Measurements from ENCODE around the gene DOCK10.

DOCK10 gene

DNA sequence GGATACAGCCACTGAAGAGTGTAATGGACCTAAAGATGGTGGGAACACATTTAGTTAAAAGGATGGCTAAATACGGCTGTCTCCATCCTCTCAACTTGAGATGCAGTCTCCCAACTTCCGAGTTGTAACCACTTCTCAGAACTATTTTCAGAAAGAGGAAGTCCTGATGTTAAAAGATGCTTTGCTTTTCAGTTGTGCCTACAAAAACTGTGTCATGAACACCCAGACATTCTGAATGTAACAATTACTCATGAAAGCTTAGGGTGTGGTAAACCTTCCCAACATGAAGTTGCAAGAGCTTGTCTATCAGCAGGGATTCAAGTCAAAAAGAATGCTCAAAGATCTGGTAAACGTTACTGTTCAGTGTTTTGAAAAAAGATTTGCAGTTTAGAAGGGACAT, 147.9 kb downstream of the DOCK10 start (continued):
- TF ChIP-seq, protein P1, sequence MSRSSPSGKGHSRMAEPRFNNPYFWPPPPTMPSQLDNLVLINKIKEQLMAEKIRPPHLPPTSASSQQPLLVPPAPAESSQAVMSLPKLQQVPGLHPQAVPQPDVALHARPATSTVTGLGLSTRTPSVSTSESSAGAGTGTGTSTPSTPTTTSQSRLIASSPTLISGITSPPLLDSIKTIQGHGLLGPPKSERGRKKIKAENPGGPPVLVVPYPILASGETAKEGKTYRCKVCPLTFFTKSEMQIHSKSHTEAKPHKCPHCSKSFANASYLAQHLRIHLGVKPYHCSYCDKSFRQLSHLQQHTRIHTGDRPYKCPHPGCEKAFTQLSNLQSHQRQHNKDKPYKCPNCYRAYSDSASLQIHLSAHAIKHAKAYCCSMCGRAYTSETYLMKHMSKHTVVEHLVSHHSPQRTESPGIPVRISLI (tag by site-specific recombination; IDR thresholded peaks at IDR 0.05), result no peak
- TF ChIP-seq, protein P2, sequence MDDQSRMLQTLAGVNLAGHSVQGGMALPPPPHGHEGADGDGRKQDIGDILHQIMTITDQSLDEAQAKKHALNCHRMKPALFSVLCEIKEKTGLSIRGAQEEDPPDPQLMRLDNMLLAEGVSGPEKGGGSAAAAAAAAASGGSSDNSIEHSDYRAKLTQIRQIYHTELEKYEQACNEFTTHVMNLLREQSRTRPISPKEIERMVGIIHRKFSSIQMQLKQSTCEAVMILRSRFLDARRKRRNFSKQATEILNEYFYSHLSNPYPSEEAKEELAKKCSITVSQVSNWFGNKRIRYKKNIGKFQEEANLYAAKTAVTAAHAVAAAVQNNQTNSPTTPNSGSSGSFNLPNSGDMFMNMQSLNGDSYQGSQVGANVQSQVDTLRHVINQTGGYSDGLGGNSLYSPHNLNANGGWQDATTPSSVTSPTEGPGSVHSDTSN (CRISPR knock-in tag; IDR thresholded peaks at IDR 0.05), result no peak
- TF ChIP-seq ZNF561 (tag by site-specific recombination; IDR thresholded peaks at IDR 0.05; ENCODE audit: borderline replicate concordance), result no peak
- TF ChIP-seq SCRT2 (tag by site-specific recombination; IDR thresholded peaks at IDR 0.05), result no peak
- TF ChIP-seq, protein P3, sequence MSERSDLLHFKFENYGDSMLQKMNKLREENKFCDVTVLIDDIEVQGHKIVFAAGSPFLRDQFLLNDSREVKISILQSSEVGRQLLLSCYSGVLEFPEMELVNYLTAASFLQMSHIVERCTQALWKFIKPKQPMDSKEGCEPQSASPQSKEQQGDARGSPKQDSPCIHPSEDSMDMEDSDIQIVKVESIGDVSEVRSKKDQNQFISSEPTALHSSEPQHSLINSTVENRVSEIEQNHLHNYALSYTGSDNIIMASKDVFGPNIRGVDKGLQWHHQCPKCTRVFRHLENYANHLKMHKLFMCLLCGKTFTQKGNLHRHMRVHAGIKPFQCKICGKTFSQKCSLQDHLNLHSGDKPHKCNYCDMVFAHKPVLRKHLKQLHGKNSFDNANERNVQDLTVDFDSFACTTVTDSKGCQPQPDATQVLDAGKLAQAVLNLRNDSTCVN (tag by site-specific recombination; optimal IDR thresholded peaks at IDR 0.05), result no peak
- TF ChIP-seq ZNF664 (tag by site-specific recombination; IDR thresholded peaks at IDR 0.05), result no peak

DNA sequence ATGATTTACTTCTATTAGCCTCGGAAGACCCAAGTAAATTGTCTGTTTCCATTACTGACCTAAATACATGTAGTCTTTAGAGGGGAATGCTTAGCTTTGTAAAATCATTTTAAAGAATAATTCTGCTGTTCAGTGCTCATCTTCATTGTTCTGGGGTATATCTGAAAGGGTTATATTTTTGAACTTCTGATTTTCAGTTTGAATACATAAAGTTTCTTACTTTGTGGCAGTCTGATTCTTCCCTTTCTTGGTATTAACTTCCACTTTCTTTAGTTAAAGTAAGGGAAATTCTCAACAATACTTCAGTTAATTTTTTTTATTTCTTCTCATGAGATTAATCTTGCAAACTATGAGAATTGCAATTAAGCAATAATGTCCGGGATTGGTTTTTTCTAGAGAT, 148.4 kb downstream of the DOCK10 start:
- no peak overlapping the region for H3K27ac ChIP-seq (ENCODE audit: extremely low read depth, low read depth, low read length)
- H3K4me3 ChIP-seq (ENCODE audit: low read depth, low read length), result no peak overlapping the region
- H3K9me3 ChIP-seq (ENCODE audit: control insufficient read depth, insufficient read depth, low read depth, low read length), result no peaks in the 10 kb centered on the region
- ChIA-PET POLR2A (no interaction called here), CTCF (no interaction called here)
- TF ChIP-seq, protein P4, sequence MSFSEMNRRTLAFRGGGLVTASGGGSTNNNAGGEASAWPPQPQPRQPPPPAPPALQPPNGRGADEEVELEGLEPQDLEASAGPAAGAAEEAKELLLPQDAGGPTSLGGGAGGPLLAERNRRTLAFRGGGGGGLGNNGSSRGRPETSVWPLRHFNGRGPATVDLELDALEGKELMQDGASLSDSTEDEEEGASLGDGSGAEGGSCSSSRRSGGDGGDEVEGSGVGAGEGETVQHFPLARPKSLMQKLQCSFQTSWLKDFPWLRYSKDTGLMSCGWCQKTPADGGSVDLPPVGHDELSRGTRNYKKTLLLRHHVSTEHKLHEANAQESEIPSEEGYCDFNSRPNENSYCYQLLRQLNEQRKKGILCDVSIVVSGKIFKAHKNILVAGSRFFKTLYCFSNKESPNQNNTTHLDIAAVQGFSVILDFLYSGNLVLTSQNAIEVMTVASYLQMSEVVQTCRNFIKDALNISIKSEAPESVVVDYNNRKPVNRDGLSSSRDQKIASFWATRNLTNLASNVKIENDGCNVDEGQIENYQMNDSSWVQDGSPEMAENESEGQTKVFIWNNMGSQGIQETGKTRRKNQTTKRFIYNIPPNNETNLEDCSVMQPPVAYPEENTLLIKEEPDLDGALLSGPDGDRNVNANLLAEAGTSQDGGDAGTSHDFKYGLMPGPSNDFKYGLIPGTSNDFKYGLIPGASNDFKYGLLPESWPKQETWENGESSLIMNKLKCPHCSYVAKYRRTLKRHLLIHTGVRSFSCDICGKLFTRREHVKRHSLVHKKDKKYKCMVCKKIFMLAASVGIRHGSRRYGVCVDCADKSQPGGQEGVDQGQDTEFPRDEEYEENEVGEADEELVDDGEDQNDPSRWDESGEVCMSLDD (tag by site-specific recombination; IDR thresholded peaks at IDR 0.05), result no peak
- no peak for TF ChIP-seq SALL2 (tag by site-specific recombination; IDR thresholded peaks at IDR 0.05; ENCODE audit: borderline replicate concordance)
- no peaks in the 10 kb centered on the region for H3K4me1 ChIP-seq (ENCODE audit: control insufficient read depth, insufficient read depth, low read length)
- no peaks in the 10 kb centered on the region for H3K36me3 ChIP-seq (ENCODE audit: control insufficient read depth in 2 of 2, insufficient read depth in 1 of 2, low read length in 2 of 2)

DNA sequence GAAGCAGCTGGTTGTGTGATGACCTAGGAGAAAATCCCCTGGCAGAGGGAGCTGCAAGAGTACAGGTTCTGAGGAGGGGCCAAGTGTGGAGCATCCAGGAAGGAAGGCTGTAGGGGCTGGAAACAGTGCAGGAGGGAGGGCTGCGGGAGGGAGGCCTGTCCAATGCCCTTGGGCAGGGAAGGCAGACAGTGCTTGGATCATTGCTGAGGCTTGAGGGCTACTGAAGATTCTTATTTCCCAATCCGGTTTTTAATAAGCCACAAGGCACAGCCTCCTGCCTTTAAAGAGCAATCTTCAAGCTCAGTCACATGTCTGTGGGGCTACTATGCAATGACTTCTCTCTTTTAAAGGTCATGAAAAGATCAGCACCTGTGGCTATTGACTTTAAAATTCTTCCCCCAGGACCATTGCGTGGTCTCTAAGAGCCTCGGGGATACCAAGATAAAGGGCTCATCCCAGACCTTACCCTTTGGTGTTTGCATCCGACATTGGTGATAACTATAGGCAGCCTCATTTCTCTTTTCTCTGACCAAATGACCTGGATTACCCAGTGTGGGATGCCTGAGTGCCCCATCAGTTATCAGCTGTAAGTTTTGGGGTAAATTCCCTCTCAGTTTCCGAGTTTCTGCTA, 149.6 kb downstream of the DOCK10 start:
- Histone ChIP-seq H3K4me3 (ENCODE audit: low read depth, low read length) (no peak overlapping the region), H3K9me3 (ENCODE audit: control insufficient read depth, insufficient read depth, low read depth, low read length) (no peaks in the 10 kb centered on the region), H3K36me3 (ENCODE audit: control insufficient read depth in 2 of 2, insufficient read depth in 1 of 2, low read length in 2 of 2) (no peaks in the 10 kb centered on the region), H3K27ac (ENCODE audit: extremely low read depth, low read depth, low read length) (no peak overlapping the region), H3K4me1 (ENCODE audit: control insufficient read depth, insufficient read depth, low read length) (no peaks in the 10 kb centered on the region)
- ChIA-PET POLR2A (interaction anchor here (0.5 kb wide), 1 partner anchor 42 kb away, joined by 4 read pairs; no protein-coding TSS in a partner anchor), CTCF (interaction anchor here (0.7 kb wide), 1 partner anchor 9 kb away, joined by 4 read pairs; no protein-coding TSS in a partner anchor)
- no peak for TF ChIP-seq ZNF549 (tag by site-specific recombination; IDR thresholded peaks at IDR 0.05)
- no peak for TF ChIP-seq ZNF48 (tag by site-specific recombination; IDR thresholded peaks at IDR 0.05)
- TF ChIP-seq, protein P5, sequence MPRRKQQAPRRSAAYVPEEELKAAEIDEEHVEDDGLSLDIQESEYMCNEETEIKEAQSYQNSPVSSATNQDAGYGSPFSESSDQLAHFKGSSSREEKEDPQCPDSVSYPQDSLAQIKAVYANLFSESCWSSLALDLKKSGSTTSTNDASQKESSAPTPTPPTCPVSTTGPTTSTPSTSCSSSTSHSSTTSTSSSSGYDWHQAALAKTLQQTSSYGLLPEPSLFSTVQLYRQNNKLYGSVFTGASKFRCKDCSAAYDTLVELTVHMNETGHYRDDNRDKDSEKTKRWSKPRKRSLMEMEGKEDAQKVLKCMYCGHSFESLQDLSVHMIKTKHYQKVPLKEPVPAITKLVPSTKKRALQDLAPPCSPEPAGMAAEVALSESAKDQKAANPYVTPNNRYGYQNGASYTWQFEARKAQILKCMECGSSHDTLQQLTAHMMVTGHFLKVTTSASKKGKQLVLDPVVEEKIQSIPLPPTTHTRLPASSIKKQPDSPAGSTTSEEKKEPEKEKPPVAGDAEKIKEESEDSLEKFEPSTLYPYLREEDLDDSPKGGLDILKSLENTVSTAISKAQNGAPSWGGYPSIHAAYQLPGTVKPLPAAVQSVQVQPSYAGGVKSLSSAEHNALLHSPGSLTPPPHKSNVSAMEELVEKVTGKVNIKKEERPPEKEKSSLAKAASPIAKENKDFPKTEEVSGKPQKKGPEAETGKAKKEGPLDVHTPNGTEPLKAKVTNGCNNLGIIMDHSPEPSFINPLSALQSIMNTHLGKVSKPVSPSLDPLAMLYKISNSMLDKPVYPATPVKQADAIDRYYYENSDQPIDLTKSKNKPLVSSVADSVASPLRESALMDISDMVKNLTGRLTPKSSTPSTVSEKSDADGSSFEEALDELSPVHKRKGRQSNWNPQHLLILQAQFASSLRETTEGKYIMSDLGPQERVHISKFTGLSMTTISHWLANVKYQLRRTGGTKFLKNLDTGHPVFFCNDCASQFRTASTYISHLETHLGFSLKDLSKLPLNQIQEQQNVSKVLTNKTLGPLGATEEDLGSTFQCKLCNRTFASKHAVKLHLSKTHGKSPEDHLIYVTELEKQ (tag by site-specific recombination; IDR thresholded peaks at IDR 0.05; ENCODE audit: borderline replicate concordance), result no peak
- no peak for TF ChIP-seq KLF1 (tag by site-specific recombination; IDR thresholded peaks at IDR 0.05)
- TF ChIP-seq MZF1 (tag by site-specific recombination; IDR thresholded peaks at IDR 0.05; ENCODE audit: borderline replicate concordance), result no peak
- TF ChIP-seq TRIM28 (IDR thresholded peaks at IDR 0.05; ENCODE audit: borderline replicate concordance, low read length), result no peak
- TF ChIP-seq FEZF1 (tag by site-specific recombination; IDR thresholded peaks at IDR 0.05), result no peak
- TF ChIP-seq, protein P6, sequence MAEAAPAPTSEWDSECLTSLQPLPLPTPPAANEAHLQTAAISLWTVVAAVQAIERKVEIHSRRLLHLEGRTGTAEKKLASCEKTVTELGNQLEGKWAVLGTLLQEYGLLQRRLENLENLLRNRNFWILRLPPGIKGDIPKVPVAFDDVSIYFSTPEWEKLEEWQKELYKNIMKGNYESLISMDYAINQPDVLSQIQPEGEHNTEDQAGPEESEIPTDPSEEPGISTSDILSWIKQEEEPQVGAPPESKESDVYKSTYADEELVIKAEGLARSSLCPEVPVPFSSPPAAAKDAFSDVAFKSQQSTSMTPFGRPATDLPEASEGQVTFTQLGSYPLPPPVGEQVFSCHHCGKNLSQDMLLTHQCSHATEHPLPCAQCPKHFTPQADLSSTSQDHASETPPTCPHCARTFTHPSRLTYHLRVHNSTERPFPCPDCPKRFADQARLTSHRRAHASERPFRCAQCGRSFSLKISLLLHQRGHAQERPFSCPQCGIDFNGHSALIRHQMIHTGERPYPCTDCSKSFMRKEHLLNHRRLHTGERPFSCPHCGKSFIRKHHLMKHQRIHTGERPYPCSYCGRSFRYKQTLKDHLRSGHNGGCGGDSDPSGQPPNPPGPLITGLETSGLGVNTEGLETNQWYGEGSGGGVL (tag by site-specific recombination; IDR thresholded peaks at IDR 0.05), result no peak
- TF ChIP-seq ZNF112 (tag by site-specific recombination; IDR thresholded peaks at IDR 0.05), result no peak
- TF ChIP-seq, protein P7, sequence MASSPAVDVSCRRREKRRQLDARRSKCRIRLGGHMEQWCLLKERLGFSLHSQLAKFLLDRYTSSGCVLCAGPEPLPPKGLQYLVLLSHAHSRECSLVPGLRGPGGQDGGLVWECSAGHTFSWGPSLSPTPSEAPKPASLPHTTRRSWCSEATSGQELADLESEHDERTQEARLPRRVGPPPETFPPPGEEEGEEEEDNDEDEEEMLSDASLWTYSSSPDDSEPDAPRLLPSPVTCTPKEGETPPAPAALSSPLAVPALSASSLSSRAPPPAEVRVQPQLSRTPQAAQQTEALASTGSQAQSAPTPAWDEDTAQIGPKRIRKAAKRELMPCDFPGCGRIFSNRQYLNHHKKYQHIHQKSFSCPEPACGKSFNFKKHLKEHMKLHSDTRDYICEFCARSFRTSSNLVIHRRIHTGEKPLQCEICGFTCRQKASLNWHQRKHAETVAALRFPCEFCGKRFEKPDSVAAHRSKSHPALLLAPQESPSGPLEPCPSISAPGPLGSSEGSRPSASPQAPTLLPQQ (tag by site-specific recombination; IDR thresholded peaks at IDR 0.05), result no peak
- no peak for TF ChIP-seq ZNF701 (tag by site-specific recombination; IDR thresholded peaks at IDR 0.05)
